NOMO-1 treated with DMSO at 0.1 percent for 48 hours (cell line): ENCODE measurements around the gene SMURF1.
A peak's percentile ranks its signal among the peaks of the same experiment; 100 is the strongest.
"Not testable (repeated sequence)": the region's sequence is repeated elsewhere in the genome, so short reads cannot be mapped to it uniquely, and the experiment has no call there.

ENCODE experiments used
- DNase-seq: peaks from one replicate; lab custom pipeline; 2025; ENCODE audit not compliant: unreplicated experiment; lab: John Stamatoyannopoulos, UW

The SMURF1 gene

GRCh38 chr7:99061001-99061776 is 82.7 kb downstream of the SMURF1 start:
- peak; percentile 81 for DNase-seq

- DNase-seq, result no peak
Observed at GRCh38 chr7:99054781-99055180, 89.1 kb downstream of the SMURF1 start.

GRCh38 chr7:99050971-99051370 is 92.9 kb downstream of the SMURF1 start:
- DNase-seq, result no peak

GRCh38 chr7:99047526-99048077 is 96.3 kb downstream of the SMURF1 start:
- no peak for DNase-seq

GRCh38 chr7:99046722-99047121 is 97.2 kb downstream of the SMURF1 start:
- no peak for DNase-seq

- not testable (repeated sequence) for DNase-seq
Observed at GRCh38 chr7:99046262-99046661, 97.6 kb downstream of the SMURF1 start.

GRCh38 chr7:99044858-99045257 is 99.0 kb downstream of the SMURF1 start:
- not testable (repeated sequence) for DNase-seq

GRCh38 chr7:99042957-99043356 is 101.0 kb downstream of the SMURF1 start:
- DNase-seq, result no peak

GRCh38 chr7:99041526-99041925 is 102.4 kb downstream of the SMURF1 start:
- no peak for DNase-seq

GRCh38 chr7:99040104-99040958 is 103.6 kb downstream of the SMURF1 start:
- peak; percentile 61 for DNase-seq

GRCh38 chr7:99039384-99039891 is 104.5 kb downstream of the SMURF1 start:
- DNase-seq, result no peak

GRCh38 chr7:99038086-99038855 is 105.6 kb downstream of the SMURF1 start:
- no peak for DNase-seq

GRCh38 chr7:99037327-99037940 is 106.5 kb downstream of the SMURF1 start:
- no peak for DNase-seq

- peak; percentile 8 for DNase-seq
Observed at GRCh38 chr7:99036546-99037111, 107.3 kb downstream of the SMURF1 start.

- no peak for DNase-seq
Observed at GRCh38 chr7:99035723-99036545, 108.0 kb downstream of the SMURF1 start.

- DNase-seq, result no peak
Observed at GRCh38 chr7:99034932-99035722, 108.8 kb downstream of the SMURF1 start.

- DNase-seq, result no peak
Observed at GRCh38 chr7:99033765-99034164, 110.1 kb downstream of the SMURF1 start.

GRCh38 chr7:99032928-99033327 is 111.0 kb downstream of the SMURF1 start:
- no peak for DNase-seq
